ENCODE results near the gene MMP7.

MMP7 gene

GRCh38 chr11:102530558-102530957, at the start of gene MMP7:
Gene MMP7, minus strand, starts transcription at chr11:102530747. Its CDS starts 47 bp downstream, at chr11:102530700.
- no peak for DNase-seq

GRCh38 chr11:102577723-102578122, 47.2 kb upstream of the MMP7 start:
- no peak for DNase-seq

GRCh38 chr11:102577182-102577581, 46.6 kb upstream of the MMP7 start:
- no peak for DNase-seq

- no peak for DNase-seq
Measured at GRCh38 chr11:102576350-102576749, 45.8 kb upstream of the MMP7 start.

- DNase-seq, result no peak
Measured at GRCh38 chr11:102575012-102575411, 44.5 kb upstream of the MMP7 start.

- no peak for DNase-seq
Measured at GRCh38 chr11:102573851-102574250, 43.3 kb upstream of the MMP7 start.

- DNase-seq, result no peak
Measured at GRCh38 chr11:102572554-102573220, 42.1 kb upstream of the MMP7 start.

- DNase-seq, result no peak
Measured at GRCh38 chr11:102568851-102569250, 38.3 kb upstream of the MMP7 start.

GRCh38 chr11:102566112-102566511, 35.6 kb upstream of the MMP7 start:
- no peak for DNase-seq

GRCh38 chr11:102564110-102564509, 33.6 kb upstream of the MMP7 start:
- no peak for DNase-seq

GRCh38 chr11:102561636-102562035, 31.1 kb upstream of the MMP7 start:
- no peak for DNase-seq

- DNase-seq, result no peak
Measured at GRCh38 chr11:102560555-102561011, 30.0 kb upstream of the MMP7 start.

- no peak for DNase-seq
Measured at GRCh38 chr11:102559839-102560238, 29.3 kb upstream of the MMP7 start.

GRCh38 chr11:102555091-102555490, 24.5 kb upstream of the MMP7 start:
- no peak for DNase-seq

- no peak for DNase-seq
Measured at GRCh38 chr11:102553835-102554282, 23.3 kb upstream of the MMP7 start.

- DNase-seq, result no peak
Measured at GRCh38 chr11:102552447-102553194, 22.1 kb upstream of the MMP7 start.

GRCh38 chr11:102552020-102552419, 21.5 kb upstream of the MMP7 start:
- DNase-seq, result no peak

- DNase-seq, result no peak
Measured at GRCh38 chr11:102551169-102551781, 20.7 kb upstream of the MMP7 start.

- no peak for DNase-seq
Measured at GRCh38 chr11:102546923-102547471, 16.4 kb upstream of the MMP7 start.

GRCh38 chr11:102546427-102546826, 15.9 kb upstream of the MMP7 start:
- no peak for DNase-seq

GRCh38 chr11:102545701-102546100, 15.2 kb upstream of the MMP7 start:
- no peak for DNase-seq

GRCh38 chr11:102544594-102544993, 14.0 kb upstream of the MMP7 start:
- DNase-seq, result no peak

- no peak for DNase-seq
Measured at GRCh38 chr11:102539567-102539966, 9.0 kb upstream of the MMP7 start.

- no peak for DNase-seq
Measured at GRCh38 chr11:102538932-102539331, 8.4 kb upstream of the MMP7 start.
